ENCODE measurements around the gene KIAA1958.
A peak's percentile ranks its signal among the peaks of the same experiment; 100 is the strongest.

The KIAA1958 gene

DNA sequence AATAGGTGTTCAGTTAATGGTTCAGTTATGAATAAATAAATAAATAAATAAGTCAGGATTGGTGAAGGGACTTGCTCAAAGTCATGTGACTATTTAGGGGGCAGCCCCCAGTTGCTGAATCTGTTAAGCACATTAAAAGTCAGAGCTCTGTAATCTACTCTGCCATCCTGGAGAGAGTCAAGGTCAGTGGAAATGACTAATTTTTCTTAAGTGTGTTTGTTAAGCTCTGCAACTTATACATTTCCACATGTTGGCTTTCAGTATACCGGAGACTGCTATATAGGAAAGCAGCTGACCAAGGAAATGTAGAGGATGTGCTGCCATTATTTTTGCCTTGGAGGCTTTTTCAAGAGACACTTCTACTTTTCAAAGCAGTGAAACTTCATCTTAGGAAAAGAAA lies 57.9 kb downstream of the KIAA1958 start:
- H3K4me3 ChIP-seq (ENCODE audit: low read depth, low read length): no peak overlapping the region
- H3K27me3 ChIP-seq (ENCODE audit: control insufficient read depth, insufficient read depth, low read length): no peaks in the 10 kb centered on the region
- H3K4me1 ChIP-seq (ENCODE audit: control insufficient read depth, insufficient read depth, low read length): peaks cover 44% of the 10 kb centered on the region
- H3K9ac ChIP-seq (ENCODE audit: low read depth, low read length): no peak overlapping the region
- no peak overlapping the region for H3K27ac ChIP-seq (ENCODE audit: low read depth, low read length)
- H3K9me3 ChIP-seq (ENCODE audit: control insufficient read depth, insufficient read depth, low read length): peaks cover 8% of the 10 kb centered on the region
- no peaks in the 10 kb centered on the region for H3K36me3 ChIP-seq (ENCODE audit: control insufficient read depth, insufficient read depth, low read length)

DNA sequence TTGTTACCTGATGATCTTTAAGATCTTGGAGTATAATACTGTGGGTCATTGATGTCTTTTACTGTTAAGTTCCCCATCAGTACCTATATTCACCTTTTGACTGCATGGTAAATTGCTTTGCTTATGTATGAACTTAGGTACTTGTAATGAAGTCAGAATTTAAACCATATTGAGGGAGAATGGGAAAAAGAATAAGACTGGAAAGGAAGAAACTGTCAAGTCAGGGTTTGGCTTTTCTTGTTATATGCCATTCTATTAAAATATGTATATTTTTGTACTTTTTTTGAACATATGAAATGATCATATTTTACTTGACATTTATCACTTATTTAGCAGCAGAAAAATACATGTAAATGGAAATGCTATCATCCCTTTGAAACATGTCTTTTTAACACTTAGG lies 58.6 kb downstream of the KIAA1958 start:
- no peak overlapping the region for H3K9ac ChIP-seq (ENCODE audit: low read depth, low read length)
- no peaks in the 10 kb centered on the region for H3K27me3 ChIP-seq (ENCODE audit: control insufficient read depth, insufficient read depth, low read length)
- H3K4me1 ChIP-seq (ENCODE audit: control insufficient read depth, insufficient read depth, low read length): peaks cover 51% of the 10 kb centered on the region
- no peak overlapping the region for H3K4me3 ChIP-seq (ENCODE audit: low read depth, low read length)
- peaks cover 8% of the 10 kb centered on the region for H3K9me3 ChIP-seq (ENCODE audit: control insufficient read depth, insufficient read depth, low read length)
- H3K36me3 ChIP-seq (ENCODE audit: control insufficient read depth, insufficient read depth, low read length): no peaks in the 10 kb centered on the region
- peak overlapping the region; percentile 95 for H3K27ac ChIP-seq (ENCODE audit: low read depth, low read length)

DNA sequence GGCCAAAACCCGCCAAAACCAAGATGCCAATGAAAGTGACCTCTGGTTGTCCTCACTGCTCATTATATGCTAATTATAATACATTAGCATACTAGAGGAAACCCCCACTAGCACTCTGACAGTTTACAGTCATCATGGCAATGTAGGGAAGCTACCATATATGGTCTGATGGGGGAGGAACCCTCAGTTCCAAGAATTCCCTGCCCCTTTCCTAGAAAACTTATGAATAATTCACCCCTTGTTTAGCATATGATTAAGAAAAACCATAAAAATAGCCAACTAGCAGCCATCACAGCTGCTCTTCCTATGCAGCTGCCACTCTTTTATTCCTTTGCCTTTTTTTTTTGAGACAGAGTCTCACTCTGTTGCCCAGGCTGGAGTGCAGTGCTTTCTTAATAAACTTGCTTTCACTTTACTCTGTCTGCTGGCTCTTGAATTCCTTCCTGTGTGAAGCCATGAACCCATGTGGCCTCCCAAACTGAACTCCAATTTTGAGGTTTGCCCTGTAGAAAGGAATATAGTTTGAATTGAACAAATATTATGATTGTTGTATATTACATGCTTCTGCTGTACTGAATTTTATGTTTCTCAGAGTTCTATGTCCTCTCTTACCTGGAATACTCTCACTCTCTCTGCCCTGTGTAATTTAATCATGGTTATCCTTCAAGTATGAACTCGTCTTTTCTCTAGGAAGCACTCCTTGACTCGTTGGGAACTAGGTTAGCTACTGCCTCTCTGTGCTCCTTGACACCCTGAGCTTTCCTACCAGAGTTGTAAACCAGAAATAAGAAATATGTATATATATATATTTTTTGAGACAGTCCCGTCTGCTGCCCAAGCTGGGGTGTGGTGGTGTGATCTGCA lies 59.8 kb downstream of the KIAA1958 start:
- no peaks in the 10 kb centered on the region for H3K27me3 ChIP-seq (ENCODE audit: control insufficient read depth, insufficient read depth, low read length)
- H3K9me3 ChIP-seq (ENCODE audit: control insufficient read depth, insufficient read depth, low read length): peaks cover 8% of the 10 kb centered on the region
- peaks cover 61% of the 10 kb centered on the region for H3K4me1 ChIP-seq (ENCODE audit: control insufficient read depth, insufficient read depth, low read length)
- H3K27ac ChIP-seq (ENCODE audit: low read depth, low read length): peak overlapping the region; percentile 95
- H3K9ac ChIP-seq (ENCODE audit: low read depth, low read length): no peak overlapping the region
- H3K36me3 ChIP-seq (ENCODE audit: control insufficient read depth, insufficient read depth, low read length): no peaks in the 10 kb centered on the region
- peak overlapping the region; percentile 19; the same call in 1 of the 2 replicates for H3K4me3 ChIP-seq (ENCODE audit: low read depth, low read length)

DNA sequence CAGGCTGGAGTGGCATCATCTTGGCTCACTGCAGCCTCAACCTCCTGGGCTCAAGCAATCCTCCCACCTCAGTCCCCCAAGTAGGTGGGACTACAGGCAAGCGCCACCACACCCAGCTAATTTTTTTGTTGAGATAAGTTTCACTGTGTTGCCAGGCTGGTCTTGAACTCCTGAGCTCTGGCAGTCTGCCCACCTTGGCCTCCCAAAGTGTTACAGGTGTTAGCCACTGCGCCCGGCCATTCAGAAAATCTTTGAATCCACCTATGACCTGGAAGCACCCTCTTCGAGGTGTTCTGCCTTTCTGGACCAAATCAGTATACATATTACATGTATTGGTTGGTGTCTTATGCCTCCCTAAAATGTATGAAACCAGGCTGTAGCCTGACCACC lies 61.4 kb downstream of the KIAA1958 start:
- H3K36me3 ChIP-seq (ENCODE audit: control insufficient read depth, insufficient read depth, low read length): no peaks in the 10 kb centered on the region
- H3K4me3 ChIP-seq (ENCODE audit: low read depth, low read length): peak overlapping the region; percentile 27; the same call in 1 of the 2 replicates
- peaks cover 8% of the 10 kb centered on the region for H3K9me3 ChIP-seq (ENCODE audit: control insufficient read depth, insufficient read depth, low read length)
- peak overlapping the region; percentile 95 for H3K27ac ChIP-seq (ENCODE audit: low read depth, low read length)
- no peaks in the 10 kb centered on the region for H3K27me3 ChIP-seq (ENCODE audit: control insufficient read depth, insufficient read depth, low read length)
- no peak overlapping the region for H3K9ac ChIP-seq (ENCODE audit: low read depth, low read length)
- peaks cover 67% of the 10 kb centered on the region for H3K4me1 ChIP-seq (ENCODE audit: control insufficient read depth, insufficient read depth, low read length)

DNA sequence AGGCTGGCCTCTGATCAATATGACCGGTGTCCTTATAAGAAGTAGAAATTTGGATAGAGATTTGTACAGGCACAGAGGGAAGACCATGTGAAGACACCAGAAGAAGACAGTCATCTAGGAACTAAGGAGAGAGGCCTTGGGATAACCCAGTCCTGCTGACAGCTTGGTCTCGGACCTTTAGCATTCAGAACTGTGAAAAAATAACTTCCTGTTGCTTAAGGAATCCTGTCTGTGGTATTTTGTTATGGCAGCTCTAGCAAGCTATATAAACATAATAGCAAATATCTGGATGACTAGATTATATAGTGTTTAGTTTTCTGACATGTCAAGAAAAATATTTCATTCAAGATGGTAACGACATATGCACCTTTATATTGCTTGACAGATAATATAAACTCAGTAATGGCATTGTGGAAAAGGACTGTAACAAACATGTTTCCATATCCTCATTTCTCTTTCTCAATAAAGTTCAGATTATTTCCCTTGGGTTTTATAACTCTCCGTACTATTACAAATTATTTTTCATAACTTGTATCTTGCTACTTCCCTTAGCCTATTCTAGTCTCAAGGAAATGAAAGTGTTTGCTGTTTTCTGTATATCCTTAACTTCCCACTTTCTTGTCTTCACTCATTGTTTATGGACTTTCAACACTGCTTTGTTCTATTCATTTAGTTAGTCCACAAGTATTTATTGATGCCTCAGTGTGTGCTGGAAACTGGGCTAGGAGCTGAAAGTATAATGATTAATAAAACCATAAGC lies 62.4 kb downstream of the KIAA1958 start:
- no peak overlapping the region for H3K9ac ChIP-seq (ENCODE audit: low read depth, low read length)
- H3K4me1 ChIP-seq (ENCODE audit: control insufficient read depth, insufficient read depth, low read length): peaks cover 64% of the 10 kb centered on the region
- no peaks in the 10 kb centered on the region for H3K36me3 ChIP-seq (ENCODE audit: control insufficient read depth, insufficient read depth, low read length)
- no peaks in the 10 kb centered on the region for H3K27me3 ChIP-seq (ENCODE audit: control insufficient read depth, insufficient read depth, low read length)
- H3K9me3 ChIP-seq (ENCODE audit: control insufficient read depth, insufficient read depth, low read length): peaks cover 8% of the 10 kb centered on the region
- H3K27ac ChIP-seq (ENCODE audit: low read depth, low read length): peak overlapping the region; percentile 95
- H3K4me3 ChIP-seq (ENCODE audit: low read depth, low read length): no peak overlapping the region

DNA sequence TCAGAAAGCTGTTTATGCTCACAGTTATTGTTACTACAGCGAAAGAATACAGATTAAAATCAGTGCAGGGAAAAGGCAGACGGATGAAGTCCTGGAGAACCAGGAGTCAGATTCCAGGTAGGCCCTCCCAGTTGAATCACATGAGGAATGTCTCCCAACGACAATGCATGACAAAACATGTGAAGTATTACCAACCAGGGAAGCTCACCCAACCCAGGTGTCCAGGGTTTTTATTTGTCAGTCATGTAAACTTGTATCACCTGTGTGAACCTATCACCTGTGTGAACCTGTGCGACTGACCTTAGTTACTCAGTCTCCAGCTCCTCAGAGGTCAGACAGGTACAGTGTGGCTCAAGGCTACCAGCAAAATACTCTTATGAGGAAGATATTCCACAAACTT lies 63.9 kb downstream of the KIAA1958 start:
- peaks cover 8% of the 10 kb centered on the region for H3K9me3 ChIP-seq (ENCODE audit: control insufficient read depth, insufficient read depth, low read length)
- peaks cover 58% of the 10 kb centered on the region for H3K4me1 ChIP-seq (ENCODE audit: control insufficient read depth, insufficient read depth, low read length)
- no peak overlapping the region for H3K4me3 ChIP-seq (ENCODE audit: low read depth, low read length)
- no peak overlapping the region for H3K9ac ChIP-seq (ENCODE audit: low read depth, low read length)
- no peaks in the 10 kb centered on the region for H3K36me3 ChIP-seq (ENCODE audit: control insufficient read depth, insufficient read depth, low read length)
- H3K27ac ChIP-seq (ENCODE audit: low read depth, low read length): peak overlapping the region; percentile 59
- H3K27me3 ChIP-seq (ENCODE audit: control insufficient read depth, insufficient read depth, low read length): no peaks in the 10 kb centered on the region

DNA sequence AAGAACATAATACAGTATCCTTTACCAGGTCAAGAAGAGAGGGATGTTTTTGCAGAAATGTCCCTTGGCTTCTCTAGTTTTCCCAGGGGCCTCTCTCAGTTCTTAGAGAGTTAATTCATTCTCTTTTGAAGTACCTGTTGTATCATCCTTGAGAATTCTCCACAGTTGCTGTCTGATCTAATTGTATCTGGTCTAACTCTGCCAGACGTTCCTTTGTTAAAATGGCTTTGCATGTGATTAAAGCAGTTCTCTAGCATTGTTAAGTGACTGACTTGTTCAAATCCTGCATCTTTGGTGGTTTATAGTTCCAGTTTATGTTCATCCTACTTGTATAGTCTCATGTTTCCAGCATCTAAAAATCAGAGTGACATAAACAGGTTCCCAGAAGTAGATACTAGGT lies 65.0 kb downstream of the KIAA1958 start:
- H3K4me3 ChIP-seq (ENCODE audit: low read depth, low read length): no peak overlapping the region
- H3K4me1 ChIP-seq (ENCODE audit: control insufficient read depth, insufficient read depth, low read length): peaks cover 50% of the 10 kb centered on the region
- H3K36me3 ChIP-seq (ENCODE audit: control insufficient read depth, insufficient read depth, low read length): no peaks in the 10 kb centered on the region
- H3K27me3 ChIP-seq (ENCODE audit: control insufficient read depth, insufficient read depth, low read length): no peaks in the 10 kb centered on the region
- H3K9me3 ChIP-seq (ENCODE audit: control insufficient read depth, insufficient read depth, low read length): peaks cover under 1% of the 10 kb centered on the region; the same call in 1 of the 2 replicates
- H3K9ac ChIP-seq (ENCODE audit: low read depth, low read length): no peak overlapping the region
- H3K27ac ChIP-seq (ENCODE audit: low read depth, low read length): no peak overlapping the region

DNA sequence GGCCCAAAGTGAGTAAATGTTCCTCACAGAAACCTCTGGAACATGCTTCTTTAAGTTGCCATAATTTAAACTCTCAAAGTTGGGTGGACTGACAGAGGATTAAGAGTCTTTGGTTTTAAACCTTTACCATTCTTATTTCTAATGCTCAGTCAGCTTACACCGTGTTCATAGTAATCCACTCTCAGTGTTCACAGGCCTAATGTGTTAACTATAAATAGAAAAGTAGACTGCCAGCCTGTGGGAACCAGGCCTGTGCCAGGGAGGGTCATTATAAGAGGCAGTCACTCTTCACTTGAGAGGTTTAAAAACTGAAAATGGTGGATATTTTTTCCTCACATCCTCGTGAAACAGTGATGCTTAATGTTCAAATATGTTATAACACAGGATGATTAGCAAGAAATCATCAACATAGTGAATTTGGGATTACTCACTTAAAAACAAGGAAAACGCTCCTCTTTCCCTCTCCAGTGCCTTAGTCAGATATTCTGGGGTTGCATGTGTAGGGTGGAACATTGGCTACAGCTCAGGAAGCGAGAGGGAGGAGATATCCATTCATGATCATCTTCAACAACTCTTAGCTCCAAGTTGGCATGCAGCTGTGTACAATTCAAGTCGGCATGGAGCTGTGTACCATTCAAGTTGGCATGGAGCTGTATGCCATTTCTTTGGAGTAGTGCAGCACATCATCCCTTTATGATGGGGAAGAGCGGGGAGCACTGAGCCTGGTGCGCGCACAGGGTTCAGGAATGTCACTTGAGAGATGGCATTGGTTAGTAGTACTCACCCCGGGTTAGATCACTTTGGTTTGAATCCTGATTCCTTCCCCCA lies 65.8 kb downstream of the KIAA1958 start:
- H3K9ac ChIP-seq (ENCODE audit: low read depth, low read length): no peak overlapping the region
- H3K27ac ChIP-seq (ENCODE audit: low read depth, low read length): no peak overlapping the region
- no peaks in the 10 kb centered on the region for H3K9me3 ChIP-seq (ENCODE audit: control insufficient read depth, insufficient read depth, low read length)
- no peaks in the 10 kb centered on the region for H3K36me3 ChIP-seq (ENCODE audit: control insufficient read depth, insufficient read depth, low read length)
- peaks cover 57% of the 10 kb centered on the region for H3K4me1 ChIP-seq (ENCODE audit: control insufficient read depth, insufficient read depth, low read length)
- H3K4me3 ChIP-seq (ENCODE audit: low read depth, low read length): no peak overlapping the region
- H3K27me3 ChIP-seq (ENCODE audit: control insufficient read depth, insufficient read depth, low read length): no peaks in the 10 kb centered on the region

DNA sequence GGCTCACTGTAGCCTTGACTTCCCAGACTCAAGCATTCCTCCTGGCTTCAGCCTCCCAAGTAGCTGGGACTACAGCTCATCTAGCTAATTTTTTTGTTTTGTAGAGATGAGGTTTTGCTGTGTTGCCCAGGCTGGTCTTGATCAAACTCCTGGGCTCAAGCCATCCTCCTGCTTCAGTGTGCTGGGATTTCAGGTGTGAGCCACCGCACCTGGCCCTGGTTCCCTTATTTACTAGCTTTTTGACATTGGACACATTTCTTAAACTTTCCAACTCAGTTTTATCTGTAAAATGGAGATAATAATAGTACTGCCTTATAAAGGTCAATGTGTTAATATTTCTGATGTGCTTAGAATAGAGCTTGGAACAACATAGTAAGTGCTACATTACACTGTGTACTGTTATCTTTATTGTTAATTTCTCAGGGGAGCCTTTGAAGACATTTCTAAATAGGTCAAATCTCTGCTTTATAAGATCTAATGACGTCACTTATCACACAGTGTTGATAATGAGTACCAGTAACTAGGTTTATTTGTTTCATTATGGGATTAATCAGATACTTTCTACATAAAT lies 66.7 kb downstream of the KIAA1958 start:
- Histone ChIP-seq H3K27ac (ENCODE audit: low read depth, low read length) (no peak overlapping the region), H3K4me3 (ENCODE audit: low read depth, low read length) (no peak overlapping the region), H3K27me3 (ENCODE audit: control insufficient read depth, insufficient read depth, low read length) (no peaks in the 10 kb centered on the region), H3K4me1 (ENCODE audit: control insufficient read depth, insufficient read depth, low read length) (peaks cover 51% of the 10 kb centered on the region), H3K9ac (ENCODE audit: low read depth, low read length) (no peak overlapping the region), H3K36me3 (ENCODE audit: control insufficient read depth, insufficient read depth, low read length) (no peaks in the 10 kb centered on the region), H3K9me3 (ENCODE audit: control insufficient read depth, insufficient read depth, low read length) (no peaks in the 10 kb centered on the region)

DNA sequence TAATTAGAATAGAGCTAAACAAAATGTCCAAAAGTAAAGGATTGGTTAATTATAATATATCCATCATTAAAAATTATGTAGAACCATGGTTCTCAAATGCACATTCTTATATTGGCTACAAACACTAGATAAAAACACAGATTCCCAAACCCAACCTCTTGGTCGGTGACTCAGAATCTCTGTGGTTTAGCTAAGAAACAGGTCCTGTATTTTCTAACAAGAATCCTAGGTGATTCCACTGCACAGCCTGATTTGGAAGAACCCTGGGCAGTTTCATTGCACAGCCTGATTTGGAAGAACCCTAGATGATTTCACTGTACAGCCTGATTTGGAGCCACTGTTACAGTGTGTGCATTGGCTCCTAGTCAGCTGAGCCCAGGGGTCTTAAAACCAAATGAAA lies 67.9 kb downstream of the KIAA1958 start:
- H3K4me3 ChIP-seq (ENCODE audit: low read depth, low read length): no peak overlapping the region
- no peak overlapping the region for H3K27ac ChIP-seq (ENCODE audit: low read depth, low read length)
- no peak overlapping the region for H3K9ac ChIP-seq (ENCODE audit: low read depth, low read length)
- no peaks in the 10 kb centered on the region for H3K36me3 ChIP-seq (ENCODE audit: control insufficient read depth, insufficient read depth, low read length)
- H3K27me3 ChIP-seq (ENCODE audit: control insufficient read depth, insufficient read depth, low read length): no peaks in the 10 kb centered on the region
- H3K9me3 ChIP-seq (ENCODE audit: control insufficient read depth, insufficient read depth, low read length): no peaks in the 10 kb centered on the region
- peaks cover 50% of the 10 kb centered on the region for H3K4me1 ChIP-seq (ENCODE audit: control insufficient read depth, insufficient read depth, low read length)
